SH-SY5Y (cell line): ENCODE results near the gene HOXD4.

Experiments
- GATA2 ChIP-seq: IDR thresholded peaks from 2 replicates; pipeline ENCODE4 v1.6.1; 2011; ENCODE audit warnings: mild to moderate bottlenecking, low read depth, low read length
- GATA3 ChIP-seq: IDR thresholded peaks from 2 replicates; pipeline ENCODE4 v1.6.1; 2011; ENCODE audit warnings: low read depth, mild to moderate bottlenecking, low read length, moderate library complexity

HOXD4 gene

GRCh38 chr2:176110415-176111308, 40.7 kb upstream of the HOXD4 start:
- TF ChIP-seq GATA2 (no peak), GATA3 (no peak)

GRCh38 chr2:176111309-176111663, 40.1 kb upstream of the HOXD4 start:
- no peak for TF ChIP-seq GATA3
- TF ChIP-seq GATA2, result no peak

- no peak for TF ChIP-seq GATA3
Measured at GRCh38 chr2:176111846-176112374, 39.4 kb upstream of the HOXD4 start.

DNA sequence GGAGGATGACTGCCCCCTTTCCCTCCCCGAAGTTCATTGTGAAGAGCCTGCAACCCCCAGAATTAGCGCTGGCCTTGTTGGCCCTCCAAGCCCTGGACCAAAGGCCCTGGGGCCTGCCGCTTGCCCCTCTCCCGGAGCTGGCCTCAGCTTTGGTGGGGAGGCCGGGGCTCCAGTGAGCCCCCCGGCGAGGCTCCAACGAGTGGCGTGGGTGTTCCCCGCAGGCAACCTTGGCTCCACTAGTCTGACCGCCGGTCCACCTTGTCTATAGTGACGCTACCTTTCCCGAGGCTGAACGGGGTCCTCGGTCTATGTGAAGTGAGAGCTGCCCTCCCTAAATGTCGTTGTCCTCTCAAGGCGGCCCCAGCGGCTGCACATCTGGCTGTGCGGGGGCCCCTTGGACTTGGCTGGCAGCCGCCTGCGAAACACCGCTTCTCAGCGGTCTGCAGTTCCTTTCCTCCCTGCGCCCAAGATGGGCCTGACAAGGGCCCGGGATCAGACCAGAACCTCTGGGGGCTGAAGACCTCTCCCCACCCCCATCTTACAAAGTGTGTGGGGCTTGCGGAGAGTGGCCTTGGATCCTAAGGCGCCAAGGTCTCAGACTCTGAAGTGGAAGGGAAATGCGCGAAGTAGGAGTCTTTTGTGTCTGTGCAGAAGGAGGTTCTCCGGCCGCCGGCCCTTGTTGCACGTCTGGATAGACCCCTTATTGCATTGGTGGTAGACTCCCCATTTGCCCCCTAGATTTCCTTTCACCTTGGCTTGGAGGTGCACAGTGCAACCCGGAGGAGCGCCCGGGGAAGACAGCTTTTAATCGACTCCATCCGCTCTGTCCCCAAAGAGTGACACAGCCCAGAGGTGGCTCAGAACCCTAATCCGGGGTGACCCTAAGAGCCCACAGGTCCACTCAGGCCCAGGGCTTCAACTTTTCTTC, 38.7 kb upstream of the HOXD4 start:
- TF ChIP-seq GATA3 (no peak), GATA2 (no peak)

- TF ChIP-seq GATA3, result no peak
- TF ChIP-seq GATA2, result no peak
Measured at GRCh38 chr2:176114120-176114929, 37.0 kb upstream of the HOXD4 start.

GRCh38 chr2:176114930-176115625, 36.3 kb upstream of the HOXD4 start:
- no peak for TF ChIP-seq GATA2
- no peak for TF ChIP-seq GATA3

DNA sequence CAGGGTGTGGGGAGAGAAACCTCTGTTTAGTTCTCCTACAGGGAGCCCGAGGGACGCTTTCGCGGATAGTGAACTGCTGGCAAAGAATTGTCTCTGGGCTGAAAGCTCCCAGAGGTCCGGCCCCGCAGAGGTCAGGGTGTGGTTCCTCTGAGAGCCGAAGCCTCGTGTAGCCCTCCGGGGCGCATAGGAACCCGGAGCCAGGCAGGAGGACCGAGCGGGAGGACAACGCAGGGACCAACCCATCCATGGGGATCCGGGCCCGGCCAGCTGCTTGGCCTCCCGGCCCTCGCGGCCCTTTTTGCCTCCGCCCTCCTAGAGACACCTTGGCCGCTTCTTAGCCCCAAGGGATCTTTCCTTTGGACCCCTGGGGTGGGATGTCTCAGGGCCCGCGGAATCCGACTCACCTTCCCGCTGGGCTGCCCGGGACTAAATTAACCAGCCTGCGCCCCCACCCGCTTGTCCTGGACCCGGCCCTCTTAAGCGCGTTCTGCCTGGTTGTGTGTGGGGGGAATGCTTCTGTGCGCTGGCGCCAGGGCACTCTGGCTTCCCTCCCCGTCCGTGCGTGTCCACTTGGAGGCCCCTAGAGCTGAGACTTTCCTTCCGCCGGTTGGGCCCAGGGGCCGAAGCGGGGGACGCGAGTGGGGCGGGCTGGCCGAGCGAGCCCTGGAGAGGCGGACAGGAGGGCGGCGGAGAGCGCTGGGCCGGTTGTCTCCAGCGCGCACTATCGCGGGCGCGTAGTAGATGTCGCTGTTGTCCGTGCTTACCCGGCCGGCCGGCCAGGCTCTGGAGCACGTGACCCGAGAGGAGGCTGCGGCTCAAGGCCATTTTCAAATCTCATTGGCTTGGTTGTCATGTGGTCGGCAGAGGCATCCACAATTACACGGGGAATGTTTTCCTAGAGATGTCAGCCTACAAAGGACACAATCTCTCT, 35.2 kb upstream of the HOXD4 start, which contains the start of gene HOXD10:
Gene HOXD10, plus strand, starts transcription at position 896 of the 931 bp plus-strand sequence. CDS start 56 bp downstream, outside the sequence.
- TF ChIP-seq GATA2 (no peak), GATA3 (no peak)

- TF ChIP-seq GATA2 (no peak), GATA3 (no peak)
Measured at GRCh38 chr2:176117162-176117822, 34.1 kb upstream of the HOXD4 start.

DNA sequence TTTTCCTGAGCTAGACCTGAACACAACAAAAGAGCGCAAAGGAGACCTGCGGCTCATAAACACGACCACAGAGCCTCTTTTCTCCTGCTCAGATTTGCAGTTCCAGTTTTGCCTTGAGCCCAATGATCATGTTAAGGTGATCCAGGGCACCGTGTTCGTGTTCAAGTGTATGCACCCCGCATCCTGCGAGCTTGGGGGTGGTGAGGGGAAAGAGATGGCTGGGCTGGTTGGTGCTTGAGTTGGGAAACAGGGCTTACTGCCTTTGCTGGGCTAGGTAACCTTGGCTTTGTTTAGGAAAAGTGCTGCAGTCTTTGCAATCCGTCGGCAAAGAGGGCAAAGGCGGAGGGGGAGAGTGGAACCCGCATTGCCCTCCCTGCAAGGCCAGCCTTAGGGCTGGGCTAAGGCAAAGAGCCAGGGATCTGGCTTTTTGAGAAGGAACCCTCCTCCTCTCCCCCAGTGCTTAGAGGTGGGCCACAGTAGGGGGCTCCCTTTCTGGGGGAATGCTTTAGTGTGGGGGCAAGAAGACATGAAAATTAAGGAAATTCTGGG, 33.5 kb upstream of the HOXD4 start:
- TF ChIP-seq GATA2 (no peak), GATA3 (no peak)

- TF ChIP-seq GATA2 (no peak), GATA3 (no peak)
Measured at GRCh38 chr2:176118601-176119339, 32.6 kb upstream of the HOXD4 start.
